K562 (cell line): Measurements from ENCODE around the gene DNASE1L1. TPM values are rescaled to one million over a fixed set of nuclear protein-coding genes. Genes with fewer than 3 reads are reported as not detected.

Source experiments
- CC2D1A ChIP-seq: fragments of 450-650 bp; IDR thresholded peaks from 2 replicates; pipeline ENCODE4 v1.6.1; 2017; ENCODE audit warnings: mild to moderate bottlenecking
- DMBX1 ChIP-seq: fragments of 250-450 bp; sonication (Bioruptor Pico); IDR thresholded peaks from 2 replicates; pipeline ENCODE4 v1.8.0; 2022; ENCODE audit warnings: inconsistent platforms, mild to moderate bottlenecking, moderate library complexity, borderline replicate concordance
- DNMT1 ChIP-seq: fragments of 450-650 bp; IDR thresholded peaks from 2 replicates; pipeline ENCODE4 v1.6.1; 2016; ENCODE audit warnings: antibody characterized with exemption, mild to moderate bottlenecking
- GTF2A2 ChIP-seq: IDR thresholded peaks from 2 replicates; pipeline ENCODE4 v1.6.1; 2016; ENCODE audit warnings: mild to moderate bottlenecking, missing genetic modification characterization, missing compliant biosample characterization
- HSF4 ChIP-seq: fragments of 250-450 bp; sonication (Bioruptor Pico); IDR thresholded peaks from 2 replicates; pipeline ENCODE4 v2.1.2; 2022; ENCODE audit warnings: mild to moderate bottlenecking, moderate library complexity, borderline replicate concordance
- MTA2 ChIP-seq: fragments of 450-650 bp; IDR thresholded peaks from 2 replicates; pipeline ENCODE4 v1.6.1; 2016; ENCODE audit warnings: low read depth
- NFIX ChIP-seq: fragments of 250-450 bp; sonication (Bioruptor Pico); IDR thresholded peaks from 2 replicates; pipeline ENCODE4 v1.4.0; 2020; ENCODE audit warnings: low read depth, mild to moderate bottlenecking, moderate library complexity
- PHF21A ChIP-seq: fragments of 450-650 bp; IDR thresholded peaks from 2 replicates; pipeline ENCODE4 v1.6.1; 2017; ENCODE audit warnings: low read depth, borderline replicate concordance
- PTBP1 ChIP-seq: fragments of 200-400 bp; formaldehyde crosslinking; IDR thresholded peaks from 2 replicates; pipeline ENCODE4 v1.6.1; 2017; ENCODE audit warnings: low read depth, low read length
- TGIF2 ChIP-seq: sonication (generic); formaldehyde crosslinking; IDR thresholded peaks from 2 replicates; pipeline ENCODE4 v1.8.1; 2022; ENCODE audit warnings: mild to moderate bottlenecking, missing genetic modification reagents, moderate library complexity
- ZNF79 ChIP-seq: fragments of 250-450 bp; sonication (Bioruptor Pico); IDR thresholded peaks from 2 replicates; pipeline ENCODE4 v1.4.0; 2020; ENCODE audit warnings: low read depth, mild to moderate bottlenecking, moderate library complexity
- polyA plus RNA-seq, 8 experiments: library from polyadenylated mRNA; depleted of rRNA in 4 of 8; stranded (reverse) in 5 of 8; unstranded in 3 of 8; fragments of >200 nt; fragmentation: Nextera tagmentation in 2 of 8; fragmentation: Illumina TruSeq in 1 of 8; extraction: Ambion mirVana in 2 of 8; extraction: Trizol in 1 of 8; gene quantifications; 2 replicates each; pipeline versions ENCODE4 v1.2.1 to v1.2.3, GENCODE V29; 2011 to 2014; ENCODE audit warnings: inconsistent platforms in 1 of 8, missing spikeins in 1 of 8
- total RNA-seq, 7 experiments: library from RNA; depleted of rRNA in 6 of 7; stranded (reverse); fragments of >200 nt in 6 of 7; fragmentation: Illumina TruSeq in 2 of 7; extraction: Trizol in 2 of 7; gene quantifications; 2 replicates each; pipeline versions ENCODE4 v1.2.1 to v1.2.3, GENCODE V29; 2011 to 2021; ENCODE audit warnings: low replicate concordance in 1 of 7
- TF ChIP-seq, protein P1 (sequence below), 2 experiments: fragments of 450-650 bp; conservative IDR thresholded peaks; 2 replicates each; pipeline ENCODE4 v1.6.1; 2017; ENCODE audit warnings: mild to moderate bottlenecking in 2 of 2, moderate library complexity in 2 of 2
- TF ChIP-seq, protein P2 (sequence below): sonication (generic); formaldehyde crosslinking; IDR thresholded peaks from 2 replicates; pipeline ENCODE4 v1.8.0; 2022; ENCODE audit warnings: mild to moderate bottlenecking, missing genetic modification reagents
- TF ChIP-seq, protein P3 (sequence below): fragments of 250-450 bp; sonication (Bioruptor Pico); IDR thresholded peaks from 2 replicates; pipeline ENCODE4 v1.8.0; 2021; ENCODE audit warnings: mild to moderate bottlenecking, moderate library complexity
- TF ChIP-seq, protein P4 (sequence below): fragments of 450-650 bp; IDR thresholded peaks from 2 replicates; pipeline ENCODE4 v1.6.1; 2016; ENCODE audit warnings: antibody characterized with exemption
- TF ChIP-seq, protein P5 (sequence below): fragments of 450-650 bp; formaldehyde crosslinking; IDR thresholded peaks from 2 replicates; pipeline ENCODE4 v1.4.0; 2022; ENCODE audit warnings: missing genetic modification characterization
- TF ChIP-seq, protein P6 (sequence below): fragments of 450-650 bp; formaldehyde crosslinking; IDR thresholded peaks from 2 replicates; pipeline ENCODE4 v1.4.0; 2020; ENCODE audit warnings: mild to moderate bottlenecking
- TF ChIP-seq, protein P7 (sequence below): fragments of 250-450 bp; sonication (Bioruptor Pico); IDR thresholded peaks from 2 replicates; pipeline ENCODE4 v1.5.0; 2021

Gene DNASE1L1
- total and polyA plus RNA-seq, 9 of the 15 experiments (the other 6 are each of a cell fraction or from before 2014, with no cell fraction given): 0.73 to 12.6 (median 7.9) TPM

DNA sequence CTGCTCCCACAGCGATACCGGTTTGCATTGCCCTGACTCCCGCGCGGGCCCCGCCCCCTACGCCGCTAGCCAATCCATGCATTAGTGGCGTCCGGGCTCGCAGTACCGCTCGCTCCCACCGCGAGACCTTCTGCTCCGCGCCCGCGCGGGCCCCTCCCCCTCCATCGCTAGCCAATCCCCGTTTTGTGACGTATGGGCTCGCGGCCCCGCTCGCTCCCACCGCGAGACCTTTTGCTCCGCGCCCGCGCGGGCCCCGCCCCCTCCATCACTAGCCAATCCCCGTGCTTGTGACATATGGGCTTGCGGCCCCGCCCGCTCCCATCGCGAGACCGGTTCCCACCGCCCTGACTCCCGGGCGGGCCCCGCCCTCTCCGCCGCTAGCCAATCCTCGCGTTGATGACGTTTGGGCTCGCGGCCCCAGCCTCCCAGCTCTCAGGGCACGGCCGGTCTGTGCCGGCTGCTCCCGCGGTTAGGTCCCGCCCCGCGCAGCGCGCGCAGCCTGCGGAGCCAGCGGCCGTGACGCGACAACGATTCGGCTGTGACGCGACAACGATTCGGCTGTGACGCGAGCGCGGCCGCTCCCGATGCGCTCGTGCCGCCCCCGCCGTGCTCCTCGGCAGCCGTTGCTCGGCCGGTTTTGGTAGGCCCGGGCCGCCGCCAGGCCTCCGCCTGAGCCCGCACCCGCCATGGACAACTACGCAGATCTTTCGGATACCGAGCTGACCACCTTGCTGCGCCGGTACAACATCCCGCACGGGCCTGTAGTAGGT lies 30.1 kb downstream of the DNASE1L1 start, which contains the start of gene EMD (continued):
- TF ChIP-seq, protein P1, sequence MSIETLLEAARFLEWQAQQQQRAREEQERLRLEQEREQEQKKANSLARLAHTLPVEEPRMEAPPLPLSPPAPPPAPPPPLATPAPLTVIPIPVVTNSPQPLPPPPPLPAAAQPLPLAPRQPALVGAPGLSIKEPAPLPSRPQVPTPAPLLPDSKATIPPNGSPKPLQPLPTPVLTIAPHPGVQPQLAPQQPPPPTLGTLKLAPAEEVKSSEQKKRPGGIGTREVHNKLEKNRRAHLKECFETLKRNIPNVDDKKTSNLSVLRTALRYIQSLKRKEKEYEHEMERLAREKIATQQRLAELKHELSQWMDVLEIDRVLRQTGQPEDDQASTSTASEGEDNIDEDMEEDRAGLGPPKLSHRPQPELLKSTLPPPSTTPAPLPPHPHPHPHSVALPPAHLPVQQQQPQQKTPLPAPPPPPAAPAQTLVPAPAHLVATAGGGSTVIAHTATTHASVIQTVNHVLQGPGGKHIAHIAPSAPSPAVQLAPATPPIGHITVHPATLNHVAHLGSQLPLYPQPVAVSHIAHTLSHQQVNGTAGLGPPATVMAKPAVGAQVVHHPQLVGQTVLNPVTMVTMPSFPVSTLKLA (conservative IDR thresholded peaks at IDR 0.05): peak; percentile 29 to 73; a peak in 3 of 4 replicates
- TF ChIP-seq, protein P2, sequence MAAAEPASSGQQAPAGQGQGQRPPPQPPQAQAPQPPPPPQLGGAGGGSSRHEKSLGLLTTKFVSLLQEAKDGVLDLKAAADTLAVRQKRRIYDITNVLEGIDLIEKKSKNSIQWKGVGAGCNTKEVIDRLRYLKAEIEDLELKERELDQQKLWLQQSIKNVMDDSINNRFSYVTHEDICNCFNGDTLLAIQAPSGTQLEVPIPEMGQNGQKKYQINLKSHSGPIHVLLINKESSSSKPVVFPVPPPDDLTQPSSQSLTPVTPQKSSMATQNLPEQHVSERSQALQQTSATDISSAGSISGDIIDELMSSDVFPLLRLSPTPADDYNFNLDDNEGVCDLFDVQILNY (CRISPR knock-in tag): no peak
- TF ChIP-seq, protein P3, sequence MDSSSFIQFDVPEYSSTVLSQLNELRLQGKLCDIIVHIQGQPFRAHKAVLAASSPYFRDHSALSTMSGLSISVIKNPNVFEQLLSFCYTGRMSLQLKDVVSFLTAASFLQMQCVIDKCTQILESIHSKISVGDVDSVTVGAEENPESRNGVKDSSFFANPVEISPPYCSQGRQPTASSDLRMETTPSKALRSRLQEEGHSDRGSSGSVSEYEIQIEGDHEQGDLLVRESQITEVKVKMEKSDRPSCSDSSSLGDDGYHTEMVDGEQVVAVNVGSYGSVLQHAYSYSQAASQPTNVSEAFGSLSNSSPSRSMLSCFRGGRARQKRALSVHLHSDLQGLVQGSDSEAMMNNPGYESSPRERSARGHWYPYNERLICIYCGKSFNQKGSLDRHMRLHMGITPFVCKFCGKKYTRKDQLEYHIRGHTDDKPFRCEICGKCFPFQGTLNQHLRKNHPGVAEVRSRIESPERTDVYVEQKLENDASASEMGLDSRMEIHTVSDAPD: no peak
- TF ChIP-seq GTF2A2 (no peak), DNMT1 (no peak), TGIF2 (CRISPR knock-in tag) (no peak), ZNF79 (no peak), DMBX1 (CRISPR knock-in tag) (no peak), HSF4 (CRISPR knock-in tag) (no peak), CC2D1A (no peak), MTA2 (no peak), PHF21A (no peak), NFIX (CRISPR knock-in tag) (no peak), PTBP1 (no peak)
- TF ChIP-seq, protein P4, sequence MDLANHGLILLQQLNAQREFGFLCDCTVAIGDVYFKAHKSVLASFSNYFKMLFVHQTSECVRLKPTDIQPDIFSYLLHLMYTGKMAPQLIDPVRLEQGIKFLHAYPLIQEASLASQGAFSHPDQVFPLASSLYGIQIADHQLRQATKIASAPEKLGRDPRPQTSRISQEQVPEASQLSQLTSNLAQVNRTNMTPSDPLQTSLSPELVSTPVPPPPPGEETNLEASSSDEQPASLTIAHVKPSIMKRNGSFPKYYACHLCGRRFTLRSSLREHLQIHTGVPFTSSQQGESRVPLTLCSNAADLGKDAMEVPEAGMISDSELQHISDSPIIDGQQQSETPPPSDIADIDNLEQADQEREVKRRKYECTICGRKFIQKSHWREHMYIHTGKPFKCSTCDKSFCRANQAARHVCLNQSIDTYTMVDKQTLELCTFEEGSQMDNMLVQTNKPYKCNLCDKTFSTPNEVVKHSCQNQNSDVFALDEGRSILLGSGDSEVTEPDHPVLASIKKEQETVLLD: no peak
- TF ChIP-seq, protein P5, sequence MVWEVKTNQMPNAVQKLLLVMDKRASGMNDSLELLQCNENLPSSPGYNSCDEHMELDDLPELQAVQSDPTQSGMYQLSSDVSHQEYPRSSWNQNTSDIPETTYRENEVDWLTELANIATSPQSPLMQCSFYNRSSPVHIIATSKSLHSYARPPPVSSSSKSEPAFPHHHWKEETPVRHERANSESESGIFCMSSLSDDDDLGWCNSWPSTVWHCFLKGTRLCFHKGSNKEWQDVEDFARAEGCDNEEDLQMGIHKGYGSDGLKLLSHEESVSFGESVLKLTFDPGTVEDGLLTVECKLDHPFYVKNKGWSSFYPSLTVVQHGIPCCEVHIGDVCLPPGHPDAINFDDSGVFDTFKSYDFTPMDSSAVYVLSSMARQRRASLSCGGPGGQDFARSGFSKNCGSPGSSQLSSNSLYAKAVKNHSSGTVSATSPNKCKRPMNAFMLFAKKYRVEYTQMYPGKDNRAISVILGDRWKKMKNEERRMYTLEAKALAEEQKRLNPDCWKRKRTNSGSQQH (CRISPR knock-in tag): no peak
- TF ChIP-seq, protein P6, sequence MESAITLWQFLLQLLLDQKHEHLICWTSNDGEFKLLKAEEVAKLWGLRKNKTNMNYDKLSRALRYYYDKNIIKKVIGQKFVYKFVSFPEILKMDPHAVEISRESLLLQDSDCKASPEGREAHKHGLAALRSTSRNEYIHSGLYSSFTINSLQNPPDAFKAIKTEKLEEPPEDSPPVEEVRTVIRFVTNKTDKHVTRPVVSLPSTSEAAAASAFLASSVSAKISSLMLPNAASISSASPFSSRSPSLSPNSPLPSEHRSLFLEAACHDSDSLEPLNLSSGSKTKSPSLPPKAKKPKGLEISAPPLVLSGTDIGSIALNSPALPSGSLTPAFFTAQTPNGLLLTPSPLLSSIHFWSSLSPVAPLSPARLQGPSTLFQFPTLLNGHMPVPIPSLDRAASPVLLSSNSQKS (CRISPR knock-in tag): no peak
- TF ChIP-seq, protein P7, sequence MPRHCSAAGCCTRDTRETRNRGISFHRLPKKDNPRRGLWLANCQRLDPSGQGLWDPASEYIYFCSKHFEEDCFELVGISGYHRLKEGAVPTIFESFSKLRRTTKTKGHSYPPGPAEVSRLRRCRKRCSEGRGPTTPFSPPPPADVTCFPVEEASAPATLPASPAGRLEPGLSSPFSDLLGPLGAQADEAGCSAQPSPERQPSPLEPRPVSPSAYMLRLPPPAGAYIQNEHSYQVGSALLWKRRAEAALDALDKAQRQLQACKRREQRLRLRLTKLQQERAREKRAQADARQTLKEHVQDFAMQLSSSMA (CRISPR knock-in tag): no peak
